GM19397 (cell line): ENCODE data around the gene CDKN2C.

Source experiments
- ATAC-seq: cut with Tn5 transposase; IDR thresholded peaks from one replicate; pipeline ENCODE4 v1.9.1; 2021; ENCODE audit warnings: mild to moderate bottlenecking, moderate library complexity; ENCODE audit not compliant: unreplicated experiment

The CDKN2C gene

DNA sequence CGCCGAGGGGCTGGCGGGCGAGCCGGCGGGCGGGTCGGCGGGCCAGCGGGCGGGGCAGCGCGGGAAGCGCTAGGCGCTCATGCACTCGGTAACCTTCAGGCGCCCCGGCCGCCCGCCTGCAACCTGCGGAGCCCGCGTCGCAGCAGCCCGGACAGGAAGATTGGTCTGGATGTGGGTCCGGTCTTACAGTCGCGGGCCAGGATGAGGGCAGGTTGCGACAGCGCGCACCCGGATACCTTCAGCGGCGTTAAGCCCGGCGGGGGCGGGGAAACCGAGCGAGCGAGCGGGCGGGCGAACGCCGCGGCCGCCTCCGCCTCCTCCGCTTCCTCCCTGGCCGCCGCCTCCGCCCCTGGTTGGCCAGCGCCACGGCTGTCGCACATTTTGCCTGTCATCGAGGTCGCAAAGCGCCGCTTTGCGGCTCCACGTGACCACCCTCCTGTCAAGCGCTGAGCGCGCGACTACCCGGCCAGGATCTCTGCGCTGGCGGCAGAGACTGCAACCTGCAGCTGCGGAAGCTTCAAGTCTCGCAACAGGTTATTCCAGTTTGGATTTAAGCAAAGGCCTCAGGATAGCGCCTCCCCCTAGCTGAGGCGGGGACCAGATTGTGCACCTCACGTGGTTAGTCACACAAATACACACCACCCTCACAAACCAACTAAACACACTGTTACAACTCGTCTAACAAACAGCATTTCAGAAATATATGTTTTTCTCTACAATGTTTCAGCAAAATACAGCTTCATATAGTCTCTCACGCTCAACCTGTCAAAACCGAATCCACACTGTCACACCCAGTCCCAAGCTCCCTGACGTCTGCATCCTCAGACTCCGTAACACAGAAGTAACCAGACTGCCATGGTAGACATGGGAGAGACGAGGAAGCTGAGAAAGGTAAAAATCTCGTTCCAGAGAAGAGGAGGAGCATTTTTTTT is 9.9 kb upstream of the CDKN2C start, which contains the start of gene FAF1:
Gene FAF1 (minus strand): TSS at position 355 of the 932 bp plus-strand sequence. CDS start 456 bp downstream, outside the sequence.
- peak; percentile 91 for ATAC-seq

GRCh38 chr1:50964863-50965262 is 5.2 kb upstream of the CDKN2C start:
- no peak for ATAC-seq

DNA sequence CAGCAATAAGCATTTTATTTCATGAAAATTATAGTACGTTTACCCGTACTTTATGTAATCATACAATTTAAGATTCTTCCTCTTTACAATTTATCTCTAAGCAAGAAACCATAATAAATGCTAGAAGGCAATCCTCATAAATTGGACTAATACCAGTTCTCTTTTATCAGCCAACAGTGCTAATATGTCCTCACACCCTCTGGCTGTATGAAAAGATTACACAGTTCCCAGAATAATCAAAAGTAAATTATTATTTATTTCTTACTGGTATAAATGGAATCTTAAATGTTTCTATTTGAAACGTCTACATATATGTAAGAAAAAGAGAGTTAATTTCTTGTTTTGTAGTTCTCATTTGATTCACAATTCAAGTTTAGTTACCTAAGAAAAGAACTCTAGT is 3.1 kb upstream of the CDKN2C start:
- no peak for ATAC-seq

GRCh38 chr1:50967416-50968157 is 2.5 kb upstream of the CDKN2C start:
- no peak for ATAC-seq

GRCh38 chr1:50968158-50968820 is 1.8 kb upstream of the CDKN2C start:
- peak; percentile 59 for ATAC-seq

- ATAC-seq, result peak; percentile 19
Observed at GRCh38 chr1:50968821-50969610, 1.0 kb upstream of the CDKN2C start.

GRCh38 chr1:50970509-50970887 is 453 bp downstream of the CDKN2C start:
- ATAC-seq, result no peak

DNA sequence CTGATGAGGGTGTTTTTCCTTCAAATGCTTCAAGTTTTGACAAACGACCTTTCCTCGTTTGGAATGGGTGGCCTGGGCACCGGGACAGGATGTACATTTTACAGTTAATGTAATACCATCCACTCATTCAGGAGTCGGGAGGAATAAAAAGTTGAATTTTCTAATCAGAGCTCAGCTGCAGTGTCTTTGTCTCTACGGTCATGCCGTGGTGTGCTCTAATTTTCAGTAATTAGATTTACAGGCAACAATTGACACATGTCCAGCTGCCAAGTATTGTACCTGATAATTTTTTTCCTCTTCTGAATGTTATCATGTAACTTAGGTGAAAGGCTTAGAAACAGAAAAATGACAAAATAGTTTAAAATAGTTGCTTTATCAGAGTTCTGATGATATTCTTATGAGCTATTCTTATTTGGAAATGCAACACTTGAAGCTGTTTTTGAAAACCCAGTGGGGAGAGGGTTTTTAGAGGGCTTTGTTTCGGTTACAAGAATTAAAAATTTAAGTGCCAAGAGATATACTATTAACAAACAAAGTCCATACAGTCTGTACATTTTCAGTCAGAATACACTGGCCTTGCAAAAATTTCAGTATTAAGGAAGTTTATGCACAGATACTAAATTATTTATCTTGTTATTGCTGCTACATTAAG is 1.0 kb downstream of the CDKN2C start:
- ATAC-seq, result no peak

DNA sequence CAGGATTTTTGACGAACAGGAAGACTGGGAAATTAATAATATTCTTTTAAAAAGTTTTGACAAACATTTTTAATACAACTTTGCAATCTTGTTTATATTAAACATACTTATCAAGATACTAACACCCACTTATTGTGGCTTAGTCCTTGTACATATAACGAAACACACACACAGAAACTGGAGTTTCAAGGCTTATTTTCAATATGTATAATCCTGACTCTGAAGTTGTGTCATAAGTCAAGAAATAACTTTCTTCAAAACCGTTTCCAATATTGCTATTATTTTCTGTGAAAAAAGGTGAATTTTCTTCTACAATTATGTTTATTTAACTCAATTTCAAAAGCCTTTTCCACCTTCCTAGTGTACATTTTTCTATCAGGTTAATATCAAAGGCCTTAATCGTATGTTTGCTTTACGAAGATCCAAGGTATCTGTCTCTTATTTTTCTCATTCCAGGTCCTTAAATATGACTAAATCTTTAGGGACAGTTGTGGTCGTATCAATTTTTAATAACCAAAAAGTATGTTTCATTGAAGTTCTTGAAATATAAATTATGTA is 1.8 kb downstream of the CDKN2C start:
- ATAC-seq, result no peak

DNA sequence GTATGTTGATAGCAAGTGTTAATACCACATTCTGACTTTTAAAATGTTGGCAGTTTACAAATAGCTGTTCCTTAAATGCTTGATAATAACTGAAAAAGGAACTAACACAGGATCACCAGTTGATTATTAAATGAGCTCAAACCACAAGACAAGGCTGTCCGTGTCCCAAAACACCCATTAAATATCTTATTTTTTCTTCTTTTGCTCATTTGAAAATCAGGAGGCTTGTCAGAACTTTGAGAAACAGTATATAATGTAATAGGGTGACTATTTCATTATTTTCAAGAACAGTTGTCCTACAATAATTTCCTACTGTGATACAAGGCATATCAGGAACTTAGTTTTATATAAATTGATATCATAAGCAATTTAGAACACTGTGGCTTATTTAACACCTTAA is 2.7 kb downstream of the CDKN2C start:
- no peak for ATAC-seq

DNA sequence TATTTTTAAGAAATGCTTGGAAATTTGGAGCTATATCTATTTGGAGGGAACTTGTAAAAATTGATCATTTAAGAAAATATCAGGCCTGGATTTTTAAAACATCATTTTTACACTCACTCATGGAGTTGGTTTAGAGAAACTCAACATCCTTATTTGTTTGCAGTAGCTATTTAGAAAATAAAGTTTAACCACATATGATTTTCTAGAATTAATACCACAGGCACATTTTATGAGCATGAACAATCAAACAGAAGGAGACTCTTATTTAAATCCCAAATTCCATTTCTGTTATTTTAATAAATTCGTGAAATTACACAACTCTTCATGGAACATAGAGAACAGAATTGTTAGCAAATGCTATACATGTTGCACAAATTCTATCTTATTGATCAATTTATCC is 3.2 kb downstream of the CDKN2C start:
- ATAC-seq, result no peak

GRCh38 chr1:50973875-50974617 is 4.0 kb downstream of the CDKN2C start:
- no peak for ATAC-seq

DNA sequence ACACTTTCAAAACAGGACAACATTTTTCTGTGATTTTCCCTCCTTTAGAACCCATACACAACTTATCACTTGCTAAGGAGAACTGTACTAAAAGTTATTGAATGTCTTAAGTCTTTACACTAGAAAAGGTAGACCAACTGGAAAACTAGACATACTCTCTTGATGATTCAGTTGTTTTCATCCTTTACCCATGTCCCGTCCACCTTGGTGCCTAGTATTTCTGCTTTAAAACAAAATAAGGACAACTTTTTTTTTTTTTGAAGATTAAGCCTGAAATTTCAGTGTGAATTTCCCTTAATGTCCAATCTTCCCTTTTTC is 4.5 kb downstream of the CDKN2C start:
- ATAC-seq, result no peak

DNA sequence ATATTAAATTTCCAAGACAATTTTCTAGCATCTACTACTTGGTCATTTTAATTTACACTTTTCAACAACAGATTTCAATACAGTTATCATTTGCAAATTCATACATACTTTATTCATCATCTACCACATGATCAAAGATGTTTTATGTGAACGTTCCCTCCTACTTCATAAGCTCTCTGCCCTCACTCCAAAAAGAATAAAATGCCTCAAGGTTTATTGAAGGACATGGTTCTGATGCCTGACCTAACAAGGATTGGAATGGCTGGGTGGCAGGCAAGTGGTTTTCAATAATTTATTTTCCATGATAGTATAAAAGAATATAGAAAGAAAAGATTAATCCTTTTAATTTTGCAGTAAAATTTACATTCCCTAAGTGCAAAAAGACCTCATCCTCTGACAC is 5.4 kb downstream of the CDKN2C start:
- ATAC-seq, result no peak

GRCh38 chr1:50976111-50976889 is 6.3 kb downstream of the CDKN2C start:
- ATAC-seq, result peak; percentile 1

DNA sequence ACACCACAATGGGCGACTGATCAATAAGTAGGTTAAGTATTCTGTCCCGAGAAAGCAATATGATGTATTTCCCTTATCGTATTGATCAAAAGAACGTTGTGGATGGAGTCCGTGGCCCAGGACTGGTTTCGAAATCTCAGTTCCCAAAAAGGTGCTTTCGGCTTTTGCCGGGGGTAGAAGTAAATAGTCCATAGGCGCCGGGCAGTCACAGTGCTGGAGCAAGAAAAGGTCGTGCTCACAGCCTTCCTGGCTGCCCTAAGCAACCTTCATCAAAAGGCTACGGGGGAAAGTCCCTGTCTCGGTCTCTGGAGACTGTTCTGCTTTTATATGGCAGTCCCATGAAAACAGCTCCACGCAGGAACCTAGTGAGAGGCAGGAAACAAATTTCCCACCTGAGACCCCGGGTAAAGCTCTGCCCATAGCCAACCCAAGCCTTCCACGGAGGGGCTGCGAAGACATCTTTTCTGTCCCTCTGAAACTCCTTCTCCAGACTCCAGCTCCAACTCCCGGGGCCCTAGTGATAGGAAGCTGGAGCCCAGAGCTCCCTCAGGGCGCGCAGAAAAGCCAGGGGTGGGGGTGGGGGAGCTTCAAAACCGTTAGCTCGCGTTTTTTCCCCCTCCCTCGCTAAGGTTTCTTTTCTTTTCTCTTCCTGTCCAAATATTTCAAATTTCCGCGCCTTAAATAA is 7.0 kb downstream of the CDKN2C start:
- ATAC-seq, result peak; percentile 47

DNA sequence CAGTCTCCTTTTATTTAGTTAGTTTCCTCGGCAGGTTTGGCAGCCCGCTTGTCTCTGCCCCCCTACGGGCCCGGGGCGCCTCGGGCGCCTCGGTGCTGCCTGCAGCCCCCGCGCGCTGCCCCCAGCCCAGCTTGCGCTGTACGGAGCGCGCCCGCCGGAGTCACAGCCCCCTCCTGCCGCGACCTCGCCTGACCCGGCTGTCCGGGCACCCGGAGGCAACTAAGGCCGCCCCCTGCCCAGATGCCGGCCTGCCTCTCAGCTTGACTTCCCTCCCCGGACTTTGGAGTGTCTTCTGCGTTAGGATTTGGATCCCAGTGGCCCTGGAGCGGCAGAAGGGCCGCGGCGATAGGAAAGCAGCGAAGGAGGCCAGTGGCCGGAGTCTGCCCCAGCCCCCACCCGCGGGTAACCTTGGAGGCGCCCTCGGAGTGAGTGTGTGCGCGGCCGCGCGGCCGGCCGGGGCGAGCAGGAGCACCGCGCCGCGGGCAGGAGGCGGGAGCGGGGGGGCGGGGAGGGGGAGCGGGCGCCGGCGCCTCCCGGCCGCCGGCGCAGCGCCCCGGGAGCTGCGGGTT is 7.6 kb downstream of the CDKN2C start:
- ATAC-seq, result peak; percentile 61
